ENCODE results near the gene BPIFB3.

Gene BPIFB3

DNA sequence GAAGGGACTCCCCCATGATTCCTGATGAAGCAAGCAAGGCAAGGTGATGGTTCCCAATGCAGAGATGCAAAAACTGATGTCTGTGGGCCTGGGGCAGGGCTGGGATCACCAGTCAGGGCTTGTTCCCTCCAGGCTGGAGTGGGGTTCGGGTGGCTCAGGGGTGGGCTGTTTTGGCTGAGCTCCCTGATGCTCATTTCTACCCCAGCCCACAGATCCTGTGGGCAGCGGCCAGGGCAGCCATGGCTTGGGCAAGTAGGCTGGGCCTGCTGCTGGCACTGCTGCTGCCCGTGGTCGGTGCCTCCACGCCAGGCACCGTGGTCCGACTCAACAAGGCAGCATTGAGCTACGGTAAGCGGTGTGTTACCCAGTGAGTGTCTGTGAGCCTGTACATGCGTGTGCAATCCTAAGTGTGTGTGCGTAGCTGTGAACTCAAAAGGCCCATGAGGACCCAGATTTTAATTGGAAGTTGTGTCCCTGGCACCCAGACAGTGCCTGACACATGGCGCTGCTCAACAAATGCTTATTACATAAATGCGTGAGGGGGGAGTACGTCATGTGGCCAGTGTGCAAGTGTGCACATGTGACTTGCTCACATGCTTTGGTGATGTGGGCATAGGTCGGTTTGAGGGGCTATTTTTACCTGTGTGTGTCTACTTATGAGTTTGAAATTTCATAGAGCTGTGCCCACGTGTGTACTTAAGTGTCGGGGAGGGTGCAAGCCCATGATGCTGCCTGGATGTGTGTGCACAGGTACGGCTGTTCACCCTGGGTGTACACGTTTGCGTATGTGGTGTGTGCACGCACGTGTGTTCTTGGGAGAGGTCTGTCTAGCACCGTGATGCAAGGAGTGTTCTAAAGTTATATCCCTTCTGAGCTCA is 45.1 kb upstream of the BPIFB3 start:
- no peak for TF ChIP-seq CTCF (IDR thresholded peaks at IDR 0.05)

- TF ChIP-seq CTCF (IDR thresholded peaks at IDR 0.05) = no peak
Observed at GRCh38 chr20:33009214-33010132, 44.2 kb upstream of the BPIFB3 start.

- TF ChIP-seq CTCF (IDR thresholded peaks at IDR 0.05) = no peak
Observed at GRCh38 chr20:33010133-33010504, 43.6 kb upstream of the BPIFB3 start.

GRCh38 chr20:33010674-33011449 is 42.8 kb upstream of the BPIFB3 start:
- no peak for TF ChIP-seq CTCF (IDR thresholded peaks at IDR 0.05)

DNA sequence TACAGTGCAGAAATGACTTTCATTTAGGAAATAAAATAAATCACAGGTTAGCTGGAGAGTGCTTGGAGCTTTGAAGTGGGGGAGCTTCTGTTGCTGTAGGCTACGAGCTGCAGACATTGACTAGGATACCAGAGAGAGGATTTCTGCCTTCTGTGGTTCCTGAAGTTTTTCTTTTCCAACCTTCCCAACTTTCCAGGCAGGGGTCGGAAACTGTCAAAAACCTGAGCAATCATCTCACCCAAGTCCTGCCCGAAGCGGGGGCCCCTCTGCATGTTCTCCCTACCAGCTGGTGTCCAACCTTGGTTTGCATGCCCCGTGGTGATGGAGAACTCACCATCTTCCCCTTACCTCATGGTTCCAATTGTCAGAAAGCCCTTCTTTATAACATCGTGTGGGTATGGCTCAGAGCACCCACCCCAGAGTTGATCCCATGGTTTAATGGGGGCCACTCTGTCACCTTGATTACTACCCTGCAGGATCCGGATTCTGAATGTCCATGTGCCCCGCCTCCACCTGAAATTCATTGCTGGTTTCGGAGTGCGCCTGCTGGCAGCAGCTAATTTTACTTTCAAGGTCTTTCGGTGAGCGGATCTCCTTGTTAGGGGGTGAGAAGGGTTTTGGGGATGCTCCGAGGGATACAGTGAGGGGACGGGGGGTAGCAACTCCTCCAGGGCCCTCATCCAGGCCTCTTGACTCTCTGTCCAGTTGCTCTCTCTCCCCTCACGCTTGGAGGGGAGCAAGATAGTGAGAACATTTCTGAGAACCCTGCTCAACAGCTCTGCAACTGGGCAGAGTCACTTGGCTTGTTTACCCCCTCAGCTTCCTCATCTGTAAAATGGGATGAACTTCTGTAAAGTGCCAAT is 41.1 kb upstream of the BPIFB3 start:
- no peak for TF ChIP-seq CTCF (IDR thresholded peaks at IDR 0.05)

- no peak for TF ChIP-seq CTCF (IDR thresholded peaks at IDR 0.05)
Observed at GRCh38 chr20:33013701-33014326, 39.9 kb upstream of the BPIFB3 start.
